ENCODE data around the gene USH1G.

DNA sequence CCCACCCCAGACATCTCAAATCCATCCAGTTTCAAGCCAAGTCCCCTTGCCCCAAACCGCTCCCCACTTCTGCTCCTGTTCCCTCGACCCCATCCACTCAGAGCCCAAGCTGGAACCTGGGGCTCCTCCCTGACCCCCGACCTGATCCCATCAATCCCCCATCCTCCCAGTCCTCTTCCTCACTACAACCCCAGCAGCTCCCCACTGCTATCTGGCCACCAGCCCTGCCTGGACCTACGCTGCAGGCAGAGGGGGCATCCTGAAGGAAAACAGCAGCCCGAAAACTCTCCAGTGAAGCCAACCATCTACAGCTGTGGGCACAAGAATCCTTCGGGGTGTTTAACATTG, 54.2 kb downstream of the USH1G start:
- TF ChIP-seq RAD21 (conservative IDR thresholded peaks at IDR 0.05) (no peak), POLR2AphosphoS5 (IDR thresholded peaks at IDR 0.05) (no peak), REST (IDR thresholded peaks at IDR 0.05; ENCODE audit: borderline replicate concordance) (no peak), EP300 (conservative IDR thresholded peaks at IDR 0.05; ENCODE audit: poor library complexity, severe bottlenecking) (no peak), EZH2 (IDR thresholded peaks at IDR 0.05; ENCODE audit: borderline replicate concordance, insufficient read depth, low read length, poor library complexity, severe bottlenecking) (no peak)
- TF ChIP-seq, protein P1, sequence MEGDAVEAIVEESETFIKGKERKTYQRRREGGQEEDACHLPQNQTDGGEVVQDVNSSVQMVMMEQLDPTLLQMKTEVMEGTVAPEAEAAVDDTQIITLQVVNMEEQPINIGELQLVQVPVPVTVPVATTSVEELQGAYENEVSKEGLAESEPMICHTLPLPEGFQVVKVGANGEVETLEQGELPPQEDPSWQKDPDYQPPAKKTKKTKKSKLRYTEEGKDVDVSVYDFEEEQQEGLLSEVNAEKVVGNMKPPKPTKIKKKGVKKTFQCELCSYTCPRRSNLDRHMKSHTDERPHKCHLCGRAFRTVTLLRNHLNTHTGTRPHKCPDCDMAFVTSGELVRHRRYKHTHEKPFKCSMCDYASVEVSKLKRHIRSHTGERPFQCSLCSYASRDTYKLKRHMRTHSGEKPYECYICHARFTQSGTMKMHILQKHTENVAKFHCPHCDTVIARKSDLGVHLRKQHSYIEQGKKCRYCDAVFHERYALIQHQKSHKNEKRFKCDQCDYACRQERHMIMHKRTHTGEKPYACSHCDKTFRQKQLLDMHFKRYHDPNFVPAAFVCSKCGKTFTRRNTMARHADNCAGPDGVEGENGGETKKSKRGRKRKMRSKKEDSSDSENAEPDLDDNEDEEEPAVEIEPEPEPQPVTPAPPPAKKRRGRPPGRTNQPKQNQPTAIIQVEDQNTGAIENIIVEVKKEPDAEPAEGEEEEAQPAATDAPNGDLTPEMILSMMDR (IDR thresholded peaks at IDR 0.05; ENCODE audit: poor library complexity, severe bottlenecking), result no peak

Measured in neural cell (in vitro differentiated cells).